ENCODE data around the gene BID. TPM values are rescaled to one million over a fixed set of nuclear protein-coding genes. Genes with fewer than 3 reads are reported as not detected.
A peak's percentile ranks its signal among the peaks of the same experiment; 100 is the strongest.

Gene BID
- total RNA-seq, 1 donor from 2014 or later = 35.1 TPM

DNA sequence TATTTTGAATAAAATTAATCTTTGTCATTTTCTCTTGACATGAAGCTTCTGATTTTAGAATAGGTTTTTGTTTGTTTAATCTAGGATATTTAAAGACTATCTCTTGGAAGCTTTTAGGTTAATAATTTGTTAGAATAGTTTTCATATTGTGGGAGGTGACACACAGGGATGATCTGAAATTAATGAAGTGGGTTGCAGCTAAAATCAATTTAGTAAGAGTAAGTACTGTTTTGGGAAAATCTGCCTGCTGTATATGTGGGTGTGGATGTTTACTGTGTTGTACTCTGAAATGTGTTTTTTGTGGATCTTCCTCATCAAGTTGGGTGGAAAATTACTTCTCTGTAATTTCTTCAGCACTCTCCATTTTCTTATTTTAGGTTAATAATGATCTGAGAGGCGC lies 67.3 kb downstream of the BID start:
- Histone ChIP-seq H3K9me3 (ENCODE audit: insufficient read depth, low read depth, low read length) (no peaks in the 10 kb centered on the region), H4K20me1 (ENCODE audit: insufficient read depth, low read length) (no peaks in the 10 kb centered on the region), H3K4me2 (ENCODE audit: low read length) (peak overlapping the region; percentile 86), H2AFZ (ENCODE audit: low read depth, low read length) (no peak overlapping the region), H3K79me2 (ENCODE audit: insufficient read depth, low read length) (peaks cover 34% of the 10 kb centered on the region), H3K27ac (ENCODE audit: low read depth, low read length) (peak overlapping the region; percentile 85), H3K27me3 (ENCODE audit: insufficient read depth, low read length) (no peaks in the 10 kb centered on the region), H3K9ac (ENCODE audit: low read length) (peak overlapping the region; percentile 80), H3K36me3 (ENCODE audit: insufficient read depth, low read length) (no peaks in the 10 kb centered on the region), H3K4me1 (ENCODE audit: insufficient read depth, low read length) (peaks cover 17% of the 10 kb centered on the region), H3K4me3 (ENCODE audit: insufficient read depth, low read depth, low read length) (peak overlapping the region; percentile 54)
- TF ChIP-seq EZH2 (IDR thresholded peaks at IDR 0.05; ENCODE audit: insufficient read depth, low read length) = no peak
- TF ChIP-seq, protein P1, sequence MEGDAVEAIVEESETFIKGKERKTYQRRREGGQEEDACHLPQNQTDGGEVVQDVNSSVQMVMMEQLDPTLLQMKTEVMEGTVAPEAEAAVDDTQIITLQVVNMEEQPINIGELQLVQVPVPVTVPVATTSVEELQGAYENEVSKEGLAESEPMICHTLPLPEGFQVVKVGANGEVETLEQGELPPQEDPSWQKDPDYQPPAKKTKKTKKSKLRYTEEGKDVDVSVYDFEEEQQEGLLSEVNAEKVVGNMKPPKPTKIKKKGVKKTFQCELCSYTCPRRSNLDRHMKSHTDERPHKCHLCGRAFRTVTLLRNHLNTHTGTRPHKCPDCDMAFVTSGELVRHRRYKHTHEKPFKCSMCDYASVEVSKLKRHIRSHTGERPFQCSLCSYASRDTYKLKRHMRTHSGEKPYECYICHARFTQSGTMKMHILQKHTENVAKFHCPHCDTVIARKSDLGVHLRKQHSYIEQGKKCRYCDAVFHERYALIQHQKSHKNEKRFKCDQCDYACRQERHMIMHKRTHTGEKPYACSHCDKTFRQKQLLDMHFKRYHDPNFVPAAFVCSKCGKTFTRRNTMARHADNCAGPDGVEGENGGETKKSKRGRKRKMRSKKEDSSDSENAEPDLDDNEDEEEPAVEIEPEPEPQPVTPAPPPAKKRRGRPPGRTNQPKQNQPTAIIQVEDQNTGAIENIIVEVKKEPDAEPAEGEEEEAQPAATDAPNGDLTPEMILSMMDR (IDR thresholded peaks at IDR 0.05; ENCODE audit: insufficient read depth, low read depth, low read length) = no peak
- Mint-ChIP-seq H3K27me3 (ENCODE audit: low read depth, unreplicated experiment) (no peaks in the 10 kb centered on the region), H3K36me3 (ENCODE audit: low read depth, unreplicated experiment) (peaks cover 3% of the 10 kb centered on the region), H3K9me3 (ENCODE audit: unreplicated experiment) (peaks cover 2% of the 10 kb centered on the region), H3K4me1 (ENCODE audit: low read depth, unreplicated experiment) (peaks cover 10% of the 10 kb centered on the region), H3K27ac (ENCODE audit: unreplicated experiment) (peak overlapping the region; percentile 97), H3K4me3 (ENCODE audit: unreplicated experiment) (peak overlapping the region; percentile 88)
- DNase-seq (ENCODE audit: low read depth) (no peak), FAIRE-seq (no peak)

DNA sequence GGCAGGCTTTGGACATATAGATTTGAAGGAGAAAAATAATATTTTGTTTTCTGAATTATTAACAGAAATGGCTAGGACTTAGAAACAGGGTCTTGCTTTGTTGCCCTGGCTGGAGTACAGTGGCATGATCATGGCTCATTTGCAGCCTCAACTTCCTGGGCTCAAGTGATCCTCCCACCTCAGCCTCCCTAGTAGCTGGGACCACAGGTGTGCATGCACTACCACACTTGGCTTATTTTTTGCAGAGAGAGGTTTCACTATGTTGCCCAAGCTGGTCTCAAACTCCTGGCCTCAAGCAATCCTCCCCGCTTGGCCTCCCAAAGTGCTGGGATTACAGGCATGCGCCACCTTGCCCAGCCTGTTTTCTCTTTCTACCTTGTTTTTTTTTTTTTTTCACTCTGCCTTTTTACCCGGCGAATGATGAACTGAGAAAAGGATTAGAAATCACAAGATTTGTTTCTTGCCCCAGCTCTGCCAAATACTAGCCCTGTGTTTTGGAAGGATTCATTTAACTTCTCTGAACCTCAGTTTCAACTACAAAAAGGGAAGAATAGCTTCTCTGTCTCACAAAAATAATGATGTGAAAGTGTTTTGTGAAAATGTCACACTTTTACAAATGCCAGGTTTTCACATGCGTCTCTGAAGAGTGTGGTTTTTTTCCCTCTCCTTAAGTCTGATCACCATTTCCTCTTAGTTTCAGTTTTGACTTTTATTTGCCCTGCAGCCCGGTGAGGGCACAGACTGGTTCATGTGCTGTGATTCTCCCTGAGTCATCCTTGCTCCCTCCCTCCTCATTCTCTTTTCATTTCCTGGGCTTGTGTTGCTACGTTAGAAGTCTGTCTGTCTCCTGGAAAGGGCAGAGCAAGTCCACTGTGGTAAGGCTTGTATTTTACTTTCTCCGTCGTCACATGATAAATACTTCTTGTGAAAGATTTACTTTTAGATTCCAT lies 68.0 kb downstream of the BID start:
- H2AFZ ChIP-seq (ENCODE audit: low read depth, low read length) = peak overlapping the region; percentile 46
- no peaks in the 10 kb centered on the region for H4K20me1 ChIP-seq (ENCODE audit: insufficient read depth, low read length)
- H3K36me3 Mint-ChIP-seq (ENCODE audit: low read depth, unreplicated experiment) = peaks cover 3% of the 10 kb centered on the region
- H3K36me3 ChIP-seq (ENCODE audit: insufficient read depth, low read length) = no peaks in the 10 kb centered on the region
- peaks cover 33% of the 10 kb centered on the region for H3K79me2 ChIP-seq (ENCODE audit: insufficient read depth, low read length)
- peak overlapping the region; percentile 88 for H3K4me3 Mint-ChIP-seq (ENCODE audit: unreplicated experiment)
- H3K9ac ChIP-seq (ENCODE audit: low read length) = peak overlapping the region; percentile 80
- peaks cover 10% of the 10 kb centered on the region for H3K4me1 Mint-ChIP-seq (ENCODE audit: low read depth, unreplicated experiment)
- peak overlapping the region; percentile 54 for H3K4me3 ChIP-seq (ENCODE audit: insufficient read depth, low read depth, low read length)
- FAIRE-seq = peak; percentile 93
- no peaks in the 10 kb centered on the region for H3K9me3 ChIP-seq (ENCODE audit: insufficient read depth, low read depth, low read length)
- peak; percentile 92 for DNase-seq (ENCODE audit: low read depth)
- H3K27ac ChIP-seq (ENCODE audit: low read depth, low read length) = peak overlapping the region; percentile 85
- peaks cover 2% of the 10 kb centered on the region for H3K9me3 Mint-ChIP-seq (ENCODE audit: unreplicated experiment)
- H3K27ac Mint-ChIP-seq (ENCODE audit: unreplicated experiment) = peak overlapping the region; percentile 97
- TF ChIP-seq, protein P1 (IDR thresholded peaks at IDR 0.05; ENCODE audit: insufficient read depth, low read depth, low read length) = no peak
- no peak for TF ChIP-seq EZH2 (IDR thresholded peaks at IDR 0.05; ENCODE audit: insufficient read depth, low read length)
- no peaks in the 10 kb centered on the region for H3K27me3 Mint-ChIP-seq (ENCODE audit: low read depth, unreplicated experiment)
- no peaks in the 10 kb centered on the region for H3K27me3 ChIP-seq (ENCODE audit: insufficient read depth, low read length)
- peaks cover 17% of the 10 kb centered on the region for H3K4me1 ChIP-seq (ENCODE audit: insufficient read depth, low read length)
- H3K4me2 ChIP-seq (ENCODE audit: low read length) = peak overlapping the region; percentile 86
